Neural cell (in vitro differentiated cells): ENCODE results near the gene CEACAM21.

Source experiments
- CTCF ChIP-seq: fragments of 450-650 bp; IDR thresholded peaks from 2 replicates; pipeline ENCODE4 v1.5.1; 2014; ENCODE audit warnings: antibody characterized with exemption, mild to moderate bottlenecking, moderate library complexity; ENCODE audit not compliant: poor library complexity, severe bottlenecking
- EZH2 ChIP-seq: fragments of 200-600, 300-800 bp; shearing (Covaris generic), sonication (generic); IDR thresholded peaks from 2 replicates; pipeline ENCODE4 v1.6.1; 2014; ENCODE audit warnings: antibody characterized with exemption, low read length, borderline replicate concordance, mild to moderate bottlenecking; ENCODE audit not compliant: insufficient read depth, poor library complexity, severe bottlenecking
- POLR2AphosphoS5 ChIP-seq: IDR thresholded peaks from 2 replicates; pipeline ENCODE4 v1.6.1; 2012
- RAD21 ChIP-seq: fragments of 450-650 bp; conservative IDR thresholded peaks from 2 replicates; pipeline ENCODE4 v1.6.1; 2014; ENCODE audit warnings: antibody characterized with exemption, mild to moderate bottlenecking, moderate library complexity
- SMC3 ChIP-seq: fragments of 450-650 bp; conservative IDR thresholded peaks from 2 replicates; pipeline ENCODE4 v1.6.1; 2014; ENCODE audit warnings: antibody characterized with exemption, mild to moderate bottlenecking, moderate library complexity; ENCODE audit not compliant: poor library complexity
- TF ChIP-seq, protein P1 (sequence below): IDR thresholded peaks from 2 replicates; pipeline ENCODE4 v1.6.1; 2012; ENCODE audit warnings: borderline replicate concordance

DNA sequence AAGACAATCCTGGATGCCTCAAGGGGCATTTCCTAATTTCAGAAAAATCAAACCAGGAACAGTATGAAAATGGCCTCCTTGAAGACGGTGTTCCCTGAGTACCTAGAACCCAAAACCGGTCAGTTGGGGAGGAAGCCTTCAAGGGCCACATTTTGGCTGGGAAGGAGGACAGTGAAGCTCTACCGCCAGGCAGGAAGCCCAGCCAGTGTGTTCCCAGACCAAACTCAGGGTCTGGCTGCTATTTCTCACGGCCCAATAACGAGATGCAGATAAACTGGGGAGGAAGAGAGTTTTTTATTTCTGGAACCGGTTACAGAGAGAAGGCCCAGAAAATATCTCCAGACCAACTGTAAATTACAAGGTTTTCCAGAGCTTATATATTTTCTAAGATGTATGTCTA lies 24.3 kb upstream of the CEACAM21 start:
- no peak for TF ChIP-seq POLR2AphosphoS5
- TF ChIP-seq RAD21: no peak
- TF ChIP-seq CTCF: no peak
- no peak for TF ChIP-seq SMC3
- TF ChIP-seq, protein P1, sequence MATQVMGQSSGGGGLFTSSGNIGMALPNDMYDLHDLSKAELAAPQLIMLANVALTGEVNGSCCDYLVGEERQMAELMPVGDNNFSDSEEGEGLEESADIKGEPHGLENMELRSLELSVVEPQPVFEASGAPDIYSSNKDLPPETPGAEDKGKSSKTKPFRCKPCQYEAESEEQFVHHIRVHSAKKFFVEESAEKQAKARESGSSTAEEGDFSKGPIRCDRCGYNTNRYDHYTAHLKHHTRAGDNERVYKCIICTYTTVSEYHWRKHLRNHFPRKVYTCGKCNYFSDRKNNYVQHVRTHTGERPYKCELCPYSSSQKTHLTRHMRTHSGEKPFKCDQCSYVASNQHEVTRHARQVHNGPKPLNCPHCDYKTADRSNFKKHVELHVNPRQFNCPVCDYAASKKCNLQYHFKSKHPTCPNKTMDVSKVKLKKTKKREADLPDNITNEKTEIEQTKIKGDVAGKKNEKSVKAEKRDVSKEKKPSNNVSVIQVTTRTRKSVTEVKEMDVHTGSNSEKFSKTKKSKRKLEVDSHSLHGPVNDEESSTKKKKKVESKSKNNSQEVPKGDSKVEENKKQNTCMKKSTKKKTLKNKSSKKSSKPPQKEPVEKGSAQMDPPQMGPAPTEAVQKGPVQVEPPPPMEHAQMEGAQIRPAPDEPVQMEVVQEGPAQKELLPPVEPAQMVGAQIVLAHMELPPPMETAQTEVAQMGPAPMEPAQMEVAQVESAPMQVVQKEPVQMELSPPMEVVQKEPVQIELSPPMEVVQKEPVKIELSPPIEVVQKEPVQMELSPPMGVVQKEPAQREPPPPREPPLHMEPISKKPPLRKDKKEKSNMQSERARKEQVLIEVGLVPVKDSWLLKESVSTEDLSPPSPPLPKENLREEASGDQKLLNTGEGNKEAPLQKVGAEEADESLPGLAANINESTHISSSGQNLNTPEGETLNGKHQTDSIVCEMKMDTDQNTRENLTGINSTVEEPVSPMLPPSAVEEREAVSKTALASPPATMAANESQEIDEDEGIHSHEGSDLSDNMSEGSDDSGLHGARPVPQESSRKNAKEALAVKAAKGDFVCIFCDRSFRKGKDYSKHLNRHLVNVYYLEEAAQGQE: no peak
- TF ChIP-seq EZH2: no peak
